Upper lobe of left lung (tissue), 6 donors: ENCODE measurements around the gene KPNA1. TPM values are rescaled to one million over a fixed set of nuclear protein-coding genes. Genes with fewer than 3 reads are reported as not detected.

Experiments
- ATAC-seq, 2 donors: fragments of 200-7000 bp; cut with Tn5 transposase; one replicate each; pipeline ENCODE4 v1.9.1; 2022; ENCODE audit warnings: mild to moderate bottlenecking in 2 of 2, moderate library complexity in 2 of 2; ENCODE audit not compliant: low FRiP score in 2 of 2
- DNase-seq, 2 donors: peaks; one replicate each; pipeline ENCODE4 v3.0.0-alpha.2; 2019 to 2020
- H3K27ac ChIP-seq, 4 donors: fragments of 200-600 bp; sonication (generic); one replicate each; pipeline ENCODE4 v1.5.1; 2016 to 2019
- H3K27me3 ChIP-seq, 4 donors: fragments of 200-600 bp; sonication (generic); one replicate each; pipeline ENCODE4 v1.5.1; 2017 to 2019
- H3K36me3 ChIP-seq, 4 donors: fragments of 200-600 bp; sonication (generic); one replicate each; pipeline ENCODE4 v1.5.1; 2016 to 2019
- H3K4me1 ChIP-seq, 4 donors: fragments of 200-600 bp; sonication (generic); one replicate each; pipeline ENCODE4 v1.5.1; 2018 to 2019
- H3K4me3 ChIP-seq, 4 donors: fragments of 200-600 bp; sonication (generic); one replicate each; pipeline ENCODE4 v1.5.1; 2017 to 2019; ENCODE audit warnings: mild to moderate bottlenecking in 2 of 4, moderate library complexity in 1 of 4
- H3K9me3 ChIP-seq, 4 donors: fragments of 200-600 bp; sonication (generic); one replicate each; pipeline ENCODE4 v1.5.1; 2018 to 2019
- EP300 ChIP-seq, 4 donors: sonication (generic); formaldehyde crosslinking; IDR thresholded peaks; one replicate each; pipeline ENCODE4 v1.5.1; 2017; ENCODE audit warnings: antibody characterized with exemption in 4 of 4, control low read depth in 2 of 4
- POLR2A ChIP-seq, 4 donors: fragments of 450-650 bp; IDR thresholded peaks; one replicate each; pipeline ENCODE4 v1.5.1; 2016 to 2017; ENCODE audit warnings: antibody characterized with exemption in 4 of 4, mild to moderate bottlenecking in 2 of 4
- POLR2AphosphoS5 ChIP-seq, 2 donors: sonication (generic); formaldehyde crosslinking; IDR thresholded peaks; one replicate each; pipeline ENCODE4 v1.5.1; 2017; ENCODE audit warnings: antibody characterized with exemption in 2 of 2
- WGBS, 2 donors: methylation state at CpG; one replicate each; pipeline ENCODE4 v1.1.5; 2017 to 2018; 5-methylcytosine and 5-hydroxymethylcytosine counted together
- total RNA-seq, 6 donors: library from RNA; depleted of rRNA in 4 of 6; stranded (reverse); fragments of >200 nt in 4 of 6; gene quantifications; one replicate each; pipeline versions ENCODE4 v1.1.0 to v1.2.1, GENCODE V29; 2016 to 2021
- TF ChIP-seq, protein P1 (sequence below), 6 experiments: fragments of 450-650 bp in 4 of 6; fragments of 200-600 bp in 2 of 6; sonication (generic) in 2 of 6; IDR thresholded peaks; one replicate each; pipeline ENCODE4 v1.5.1; 2016 to 2019; ENCODE audit warnings: antibody characterized with exemption in 6 of 6
- donor health status: DM: no; HTN: no; CAD: no; lungs with moderate emphysema.
- donor health status: DM: no; HTN: yes; CAD: no; lungs with severe emphysema.

The KPNA1 gene
- total RNA-seq, 6 donors from 2014 or later = 38.9 to 104 (median 43.4) TPM

DNA sequence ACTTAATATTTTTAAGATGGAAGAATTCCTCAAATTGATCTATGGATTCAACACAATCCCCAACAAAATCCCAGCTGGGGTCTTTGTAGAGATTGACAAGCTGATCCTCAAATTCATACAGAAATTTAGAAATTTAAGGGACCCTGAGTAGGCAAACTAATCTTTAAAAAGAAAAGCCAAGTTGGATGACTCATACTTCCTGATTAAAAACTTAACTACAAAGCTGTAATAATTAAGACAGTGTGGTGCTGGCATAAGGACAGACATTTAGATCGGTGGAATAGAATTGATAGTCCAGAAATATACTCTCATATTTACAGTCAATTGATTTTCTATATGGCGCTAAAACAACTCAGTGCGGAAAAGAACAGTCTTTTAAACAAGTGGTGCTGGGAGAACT is 119.2 kb downstream of the KPNA1 start:
- no peak for DNase-seq
- Histone ChIP-seq H3K36me3 (no peaks in the 10 kb centered on the region), H3K27me3 (no peaks in the 10 kb centered on the region), H3K4me3 (no peak overlapping the region), H3K9me3 (no peaks in the 10 kb centered on the region), H3K27ac (no peak overlapping the region), H3K4me1 (no peaks in the 10 kb centered on the region)
- WGBS, 2 donors = 63 to 64% methylated on average over 3 of the region's 3 CpGs
- TF ChIP-seq EP300 (IDR thresholded peaks at IDR 0.05) (no peak), POLR2A (IDR thresholded peaks at IDR 0.05) (no peak), POLR2AphosphoS5 (IDR thresholded peaks at IDR 0.05) (no peak)
- TF ChIP-seq, protein P1, sequence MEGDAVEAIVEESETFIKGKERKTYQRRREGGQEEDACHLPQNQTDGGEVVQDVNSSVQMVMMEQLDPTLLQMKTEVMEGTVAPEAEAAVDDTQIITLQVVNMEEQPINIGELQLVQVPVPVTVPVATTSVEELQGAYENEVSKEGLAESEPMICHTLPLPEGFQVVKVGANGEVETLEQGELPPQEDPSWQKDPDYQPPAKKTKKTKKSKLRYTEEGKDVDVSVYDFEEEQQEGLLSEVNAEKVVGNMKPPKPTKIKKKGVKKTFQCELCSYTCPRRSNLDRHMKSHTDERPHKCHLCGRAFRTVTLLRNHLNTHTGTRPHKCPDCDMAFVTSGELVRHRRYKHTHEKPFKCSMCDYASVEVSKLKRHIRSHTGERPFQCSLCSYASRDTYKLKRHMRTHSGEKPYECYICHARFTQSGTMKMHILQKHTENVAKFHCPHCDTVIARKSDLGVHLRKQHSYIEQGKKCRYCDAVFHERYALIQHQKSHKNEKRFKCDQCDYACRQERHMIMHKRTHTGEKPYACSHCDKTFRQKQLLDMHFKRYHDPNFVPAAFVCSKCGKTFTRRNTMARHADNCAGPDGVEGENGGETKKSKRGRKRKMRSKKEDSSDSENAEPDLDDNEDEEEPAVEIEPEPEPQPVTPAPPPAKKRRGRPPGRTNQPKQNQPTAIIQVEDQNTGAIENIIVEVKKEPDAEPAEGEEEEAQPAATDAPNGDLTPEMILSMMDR (IDR thresholded peaks at IDR 0.05) = no peak
- no peak for ATAC-seq

DNA sequence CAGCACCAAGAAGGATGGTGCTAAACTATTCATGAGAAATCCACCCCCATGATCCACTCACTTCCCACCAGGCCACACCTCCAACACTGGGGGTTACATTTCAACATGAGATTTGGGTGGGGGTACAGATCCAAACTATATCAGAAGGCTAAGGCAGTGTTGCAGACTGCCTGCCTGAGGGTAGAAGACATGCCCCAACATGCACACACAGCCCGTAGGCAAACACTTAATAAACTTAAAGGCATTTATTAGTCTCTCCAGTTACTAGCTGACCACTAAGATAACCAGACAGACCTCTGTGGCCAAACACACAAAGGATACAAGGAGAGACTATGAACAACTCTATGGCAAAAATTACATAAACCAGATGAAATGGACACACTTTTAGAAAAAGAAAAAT is 120.6 kb downstream of the KPNA1 start:
- Histone ChIP-seq H3K36me3 (no peaks in the 10 kb centered on the region), H3K27ac (no peak overlapping the region), H3K27me3 (no peaks in the 10 kb centered on the region), H3K9me3 (no peaks in the 10 kb centered on the region), H3K4me1 (no peaks in the 10 kb centered on the region), H3K4me3 (no peak overlapping the region)
- no peak for ATAC-seq
- WGBS, 2 donors = 70 to 92% methylated on average over 1 of the region's 1 CpG
- no peak for TF ChIP-seq EP300 (IDR thresholded peaks at IDR 0.05)
- no peak for TF ChIP-seq POLR2A (IDR thresholded peaks at IDR 0.05)
- TF ChIP-seq, protein P1 (IDR thresholded peaks at IDR 0.05) = no peak
- TF ChIP-seq POLR2AphosphoS5 (IDR thresholded peaks at IDR 0.05) = no peak
- no peak for DNase-seq

GRCh38 chr3:122392868-122393844 is 121.6 kb downstream of the KPNA1 start:
- ATAC-seq = peak in 1 of 2 donors; percentile 67
- TF ChIP-seq, protein P1 (IDR thresholded peaks at IDR 0.05) = peak; percentile 43 to 66 (median 58)
- no peak for TF ChIP-seq POLR2AphosphoS5 (IDR thresholded peaks at IDR 0.05)
- no peaks in the 10 kb centered on the region for H3K36me3 ChIP-seq
- no peaks in the 10 kb centered on the region for H3K9me3 ChIP-seq
- DNase-seq = no peak
- no peaks in the 10 kb centered on the region for H3K27me3 ChIP-seq
- no peaks in the 10 kb centered on the region for H3K4me1 ChIP-seq
- WGBS, 2 donors = 32 to 44% methylated on average over 2 of the region's 2 CpGs
- no peak overlapping the region for H3K27ac ChIP-seq
- H3K4me3 ChIP-seq = no peak overlapping the region

DNA sequence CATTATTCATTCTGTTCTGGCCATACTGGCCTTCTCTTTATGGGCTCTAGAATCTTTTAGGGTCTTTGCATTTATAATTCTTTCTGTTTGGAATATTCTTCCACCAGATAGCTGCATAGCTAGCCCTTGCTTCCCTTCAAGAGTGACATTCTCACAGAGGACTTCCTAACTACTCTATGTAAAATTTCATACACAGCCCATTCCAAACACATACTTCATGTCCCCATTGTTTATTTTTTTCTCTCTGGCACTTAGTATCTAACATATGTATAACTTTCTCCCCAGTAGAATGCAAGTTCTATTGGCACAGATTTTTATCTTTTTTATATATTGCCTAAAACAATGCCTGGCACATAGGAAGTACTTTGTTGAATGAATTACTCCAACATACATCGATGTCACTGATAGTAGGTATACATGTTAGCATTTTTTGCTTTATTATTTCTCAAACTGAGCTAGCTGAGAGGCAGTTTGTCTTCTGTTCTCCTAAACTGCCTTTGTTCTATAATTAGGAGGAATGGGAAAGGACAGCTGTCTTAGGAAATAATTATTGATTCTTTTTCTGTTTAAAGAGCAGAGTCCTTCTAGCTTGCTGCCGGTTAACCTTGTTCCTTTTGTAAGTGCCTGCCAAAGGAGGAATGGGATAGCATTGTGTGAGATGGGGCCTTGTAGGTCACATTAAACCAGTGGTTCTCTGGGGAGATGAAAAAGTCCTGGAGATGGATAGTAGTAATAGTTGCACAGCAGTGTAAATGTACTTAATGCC is 122.9 kb downstream of the KPNA1 start:
- Histone ChIP-seq H3K4me1 (no peaks in the 10 kb centered on the region), H3K36me3 (no peaks in the 10 kb centered on the region), H3K4me3 (no peak overlapping the region), H3K9me3 (no peaks in the 10 kb centered on the region), H3K27me3 (no peaks in the 10 kb centered on the region), H3K27ac (peak overlapping the region in 1 of 4 donors; percentile 9)
- TF ChIP-seq POLR2A (IDR thresholded peaks at IDR 0.05) = no peak
- TF ChIP-seq, protein P1 (IDR thresholded peaks at IDR 0.05) = no peak
- TF ChIP-seq EP300 (IDR thresholded peaks at IDR 0.05) = no peak
- TF ChIP-seq POLR2AphosphoS5 (IDR thresholded peaks at IDR 0.05) = no peak
- 49 to 59% methylated on average over 2 of the region's 2 CpGs for WGBS, 2 donors
- no peak for DNase-seq
- no peak for ATAC-seq
